CD4-positive, alpha-beta T cell treated with Interleukin-12 subunit alpha and Interleukin-12 subunit beta, for 1 hour (primary cell): ENCODE measurements around the gene COL18A1.
A peak's percentile ranks its signal among the peaks of the same experiment; 100 is the strongest.
"Not testable (repeated sequence)": the region's sequence is repeated elsewhere in the genome, so short reads cannot be mapped to it uniquely, and the experiment has no call there.

Experiments
- DNase-seq: peaks from one replicate; pipeline ENCODE4 v3.0.0-alpha.2; 2020

COL18A1 gene

GRCh38 chr21:45404730-45405270 is at the start of gene COL18A1:
Gene COL18A1 (plus strand): TSS chr21:45405165. CDS start chr21:45405231, 66 bp downstream.
- DNase-seq: peak; percentile 44

GRCh38 chr21:45355573-45355972 is 49.4 kb upstream of the COL18A1 start:
- DNase-seq: no peak

- no peak for DNase-seq
Observed at GRCh38 chr21:45356251-45356650, 48.7 kb upstream of the COL18A1 start.

GRCh38 chr21:45356653-45357435 is 48.1 kb upstream of the COL18A1 start:
- no peak for DNase-seq

GRCh38 chr21:45357436-45358260 is 47.3 kb upstream of the COL18A1 start:
- no peak for DNase-seq

GRCh38 chr21:45358261-45358670 is 46.7 kb upstream of the COL18A1 start:
- DNase-seq: no peak

GRCh38 chr21:45358711-45359310 is 46.2 kb upstream of the COL18A1 start:
- no peak for DNase-seq

- DNase-seq: no peak
Observed at GRCh38 chr21:45359451-45360217, 45.3 kb upstream of the COL18A1 start.

- DNase-seq: no peak
Observed at GRCh38 chr21:45361033-45361997, 43.6 kb upstream of the COL18A1 start.

GRCh38 chr21:45362077-45362747 is 42.8 kb upstream of the COL18A1 start:
- no peak for DNase-seq

- no peak for DNase-seq
Observed at GRCh38 chr21:45362748-45363145, 42.2 kb upstream of the COL18A1 start.

- DNase-seq: not testable (repeated sequence)
Observed at GRCh38 chr21:45363272-45363671, 41.7 kb upstream of the COL18A1 start.

GRCh38 chr21:45363921-45364467 is 41.0 kb upstream of the COL18A1 start:
- no peak for DNase-seq

- no peak for DNase-seq
Observed at GRCh38 chr21:45364468-45365185, 40.3 kb upstream of the COL18A1 start.

- no peak for DNase-seq
Observed at GRCh38 chr21:45365186-45365607, 39.8 kb upstream of the COL18A1 start.

- no peak for DNase-seq
Observed at GRCh38 chr21:45365608-45366241, 39.2 kb upstream of the COL18A1 start.

GRCh38 chr21:45366476-45366875 is 38.5 kb upstream of the COL18A1 start:
- no peak for DNase-seq

GRCh38 chr21:45366931-45367401 is 38.0 kb upstream of the COL18A1 start:
- DNase-seq: no peak
